Hepatic stellate cell (primary cell): ENCODE measurements around the gene MAPRE2.

Source experiments
- DNase-seq: peaks from one replicate; pipeline ENCODE4 v3.0.0; 2011; ENCODE audit warnings: low spot score

MAPRE2 gene

GRCh38 chr18:35182151-35182550 is 140.9 kb downstream of the MAPRE2 start:
- no peak for DNase-seq

GRCh38 chr18:35183886-35184285 is 142.7 kb downstream of the MAPRE2 start:
- DNase-seq: no peak

- no peak for DNase-seq
Measured at GRCh38 chr18:35185771-35186170, 144.6 kb downstream of the MAPRE2 start.

- DNase-seq: no peak
Measured at GRCh38 chr18:35186291-35187034, 145.2 kb downstream of the MAPRE2 start.

- no peak for DNase-seq
Measured at GRCh38 chr18:35189510-35189909, 148.3 kb downstream of the MAPRE2 start.

- no peak for DNase-seq
Measured at GRCh38 chr18:35190948-35191697, 149.9 kb downstream of the MAPRE2 start.

GRCh38 chr18:35191698-35192025 is 150.4 kb downstream of the MAPRE2 start:
- DNase-seq: no peak

GRCh38 chr18:35192415-35192814 is 151.2 kb downstream of the MAPRE2 start:
- no peak for DNase-seq
